Body of pancreas (tissue), 4 donors: ENCODE results near the gene SNCAIP. TPM values are rescaled to one million over a fixed set of nuclear protein-coding genes. Genes with fewer than 3 reads are reported as not detected.
"Not testable (repeated sequence)": the region's sequence is repeated elsewhere in the genome, so short reads cannot be mapped to it uniquely, and the experiment has no call there.

ENCODE experiments used
- ATAC-seq: fragments of 150-250 bp; one replicate; pipeline ENCODE4 v1.9.1; 2016
- DNase-seq, 4 donors: peaks; one replicate each; pipeline ENCODE4 v3.0.0-alpha.2; 2019
- H3K27ac ChIP-seq, 4 donors: fragments of 200-600 bp; sonication (generic); 1 replicate in 3 of 4; 2 replicates in 1 of 4; pipeline versions ENCODE4 v1.5.1 to v1.6.1; 2016 to 2019; ENCODE audit warnings: mild to moderate bottlenecking in 1 of 4, mixed read lengths in 1 of 4, moderate library complexity in 1 of 4
- H3K27me3 ChIP-seq, 2 donors: fragments of 200-600 bp; sonication (generic); one replicate each; pipeline ENCODE4 v1.6.0; 2016; ENCODE audit warnings: mild to moderate bottlenecking in 1 of 2
- H3K36me3 ChIP-seq, 2 donors: fragments of 200-600 bp; sonication (generic); replicated peaks in 1 of 2; 2 replicates each; pipeline ENCODE4 v1.5.1; 2016; ENCODE audit warnings: low read depth in 2 of 2; ENCODE audit not compliant: insufficient read depth in 1 of 2
- H3K4me1 ChIP-seq: fragments of 200-600 bp; sonication (generic); one replicate; pipeline ENCODE4 v1.6.0; 2016
- H3K4me3 ChIP-seq, 2 donors: fragments of 200-600 bp; sonication (generic); 1 replicate in 1 of 2; 2 replicates in 1 of 2; pipeline ENCODE4 v1.5.1; 2016 to 2019
- H3K9me3 ChIP-seq, 3 donors: fragments of 200-600 bp; sonication (generic); 1 replicate in 2 of 3; 2 replicates in 1 of 3; pipeline ENCODE4 v1.5.1; 2016
- POLR2A ChIP-seq, 3 donors: fragments of 450-650 bp; IDR thresholded peaks; one replicate each; pipeline ENCODE4 v1.6.1; 2016; ENCODE audit warnings: antibody characterized with exemption in 3 of 3, mild to moderate bottlenecking in 2 of 3
- WGBS, 2 donors: methylation state at CpG; one replicate each; pipeline ENCODE4 v1.1.5; 2017; 5-methylcytosine and 5-hydroxymethylcytosine counted together
- intact Hi-C: fragments of 100-400 bp; cut with DNase I; formaldehyde crosslinking; loops from one replicate; pipeline ENCODE4 v1.15.1; 2023
- total RNA-seq, 2 donors: library from RNA; depleted of rRNA; stranded (reverse); fragments of >200 nt; gene quantifications; one replicate each; pipeline ENCODE4 v1.1.0, GENCODE V29; 2016
- TF ChIP-seq, protein P1 (sequence below), 7 experiments: fragments of 450-650 bp in 4 of 7; fragments of 200-600 bp in 3 of 7; sonication (generic) in 3 of 7; IDR thresholded peaks; one replicate each; pipeline ENCODE4 v1.5.1; 2016 to 2019; ENCODE audit warnings: antibody characterized with exemption in 7 of 7

Gene SNCAIP
- total RNA-seq, 2 donors from 2014 or later: 1.3 to 2.6 TPM

DNA sequence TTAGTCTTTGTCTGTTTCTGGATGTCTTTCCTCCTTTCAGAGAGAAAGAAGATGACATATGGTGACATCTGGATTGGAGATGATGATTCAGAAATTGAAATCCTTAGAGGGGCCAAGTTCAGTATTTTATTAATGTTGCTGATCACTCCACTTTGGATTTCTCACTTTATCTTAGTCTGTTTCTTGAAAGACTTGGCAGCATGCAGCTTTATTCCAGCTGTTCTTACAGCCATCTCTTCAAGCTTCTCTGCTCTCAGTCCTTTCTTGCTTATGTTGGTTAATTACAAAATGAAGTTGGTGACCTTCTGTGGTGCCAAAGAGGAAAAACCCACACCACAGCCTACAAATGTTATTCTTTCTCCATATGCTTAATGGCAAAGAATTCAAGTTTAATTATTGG, 62.1 kb downstream of the SNCAIP start:
- Histone ChIP-seq H3K4me1 (no peaks in the 10 kb centered on the region), H3K36me3 (no peaks in the 10 kb centered on the region), H3K27me3 (no peaks in the 10 kb centered on the region), H3K9me3 (no peaks in the 10 kb centered on the region), H3K27ac (no peak overlapping the region), H3K4me3 (no peak overlapping the region)
- DNase-seq (no peak), ATAC-seq (no peak)
- TF ChIP-seq, protein P1, sequence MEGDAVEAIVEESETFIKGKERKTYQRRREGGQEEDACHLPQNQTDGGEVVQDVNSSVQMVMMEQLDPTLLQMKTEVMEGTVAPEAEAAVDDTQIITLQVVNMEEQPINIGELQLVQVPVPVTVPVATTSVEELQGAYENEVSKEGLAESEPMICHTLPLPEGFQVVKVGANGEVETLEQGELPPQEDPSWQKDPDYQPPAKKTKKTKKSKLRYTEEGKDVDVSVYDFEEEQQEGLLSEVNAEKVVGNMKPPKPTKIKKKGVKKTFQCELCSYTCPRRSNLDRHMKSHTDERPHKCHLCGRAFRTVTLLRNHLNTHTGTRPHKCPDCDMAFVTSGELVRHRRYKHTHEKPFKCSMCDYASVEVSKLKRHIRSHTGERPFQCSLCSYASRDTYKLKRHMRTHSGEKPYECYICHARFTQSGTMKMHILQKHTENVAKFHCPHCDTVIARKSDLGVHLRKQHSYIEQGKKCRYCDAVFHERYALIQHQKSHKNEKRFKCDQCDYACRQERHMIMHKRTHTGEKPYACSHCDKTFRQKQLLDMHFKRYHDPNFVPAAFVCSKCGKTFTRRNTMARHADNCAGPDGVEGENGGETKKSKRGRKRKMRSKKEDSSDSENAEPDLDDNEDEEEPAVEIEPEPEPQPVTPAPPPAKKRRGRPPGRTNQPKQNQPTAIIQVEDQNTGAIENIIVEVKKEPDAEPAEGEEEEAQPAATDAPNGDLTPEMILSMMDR (IDR thresholded peaks at IDR 0.05): no peak
- TF ChIP-seq POLR2A (IDR thresholded peaks at IDR 0.05): no peak
- intact Hi-C loops: no loop called here

DNA sequence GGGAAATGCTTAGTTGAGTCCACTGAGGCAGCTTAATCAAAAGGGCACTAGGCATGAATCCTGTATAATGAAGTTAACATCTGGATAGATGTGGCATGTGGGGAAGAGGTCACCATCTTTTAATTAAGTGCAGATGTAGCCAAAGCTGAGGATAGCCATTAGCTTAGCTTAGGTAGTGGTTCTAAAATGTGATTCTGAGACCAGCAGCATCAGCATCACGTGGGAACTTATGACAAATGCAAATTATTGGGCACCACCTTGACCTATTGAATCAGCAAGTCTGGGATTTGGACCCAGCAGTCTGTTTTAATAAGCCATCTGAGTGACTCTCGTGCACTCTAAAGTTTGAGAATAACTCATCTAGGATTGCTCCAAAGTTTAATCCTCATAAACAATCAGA, 63.8 kb downstream of the SNCAIP start:
- no peak overlapping the region for H3K4me3 ChIP-seq
- no peaks in the 10 kb centered on the region for H3K27me3 ChIP-seq
- DNase-seq (no peak), ATAC-seq (no peak)
- WGBS, 2 donors: 60 to 71% methylated on average over 2 of the region's 2 CpGs
- no peaks in the 10 kb centered on the region for H3K36me3 ChIP-seq
- H3K4me1 ChIP-seq: no peaks in the 10 kb centered on the region
- H3K27ac ChIP-seq: no peak overlapping the region
- TF ChIP-seq, protein P1 (IDR thresholded peaks at IDR 0.05): no peak
- TF ChIP-seq POLR2A (IDR thresholded peaks at IDR 0.05): no peak
- intact Hi-C loops: no loop called here
- no peaks in the 10 kb centered on the region for H3K9me3 ChIP-seq

DNA sequence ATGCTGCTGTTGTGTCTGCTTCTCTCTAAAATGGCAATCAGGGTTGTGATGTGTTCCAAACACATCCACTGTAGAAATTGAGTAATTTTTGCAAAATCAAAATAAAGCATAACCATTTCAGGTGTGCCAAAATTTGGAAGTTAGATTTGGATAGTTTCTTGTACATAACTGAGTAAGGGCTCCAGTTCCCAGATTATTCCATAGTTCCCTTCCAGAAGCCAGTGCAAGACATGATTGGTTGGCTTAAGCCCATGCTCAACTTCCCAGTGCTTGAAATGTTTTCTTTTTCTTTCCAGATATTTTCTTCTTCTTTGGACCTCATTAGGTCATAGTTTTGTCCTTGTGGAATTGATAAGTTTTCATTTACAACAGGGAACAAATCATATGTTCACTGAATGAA, 64.2 kb downstream of the SNCAIP start:
- ATAC-seq: no peak
- intact Hi-C loops: no loop called here
- Histone ChIP-seq H3K9me3 (no peaks in the 10 kb centered on the region), H3K4me3 (no peak overlapping the region), H3K4me1 (no peaks in the 10 kb centered on the region), H3K27me3 (no peaks in the 10 kb centered on the region), H3K27ac (no peak overlapping the region), H3K36me3 (no peaks in the 10 kb centered on the region)
- no peak for DNase-seq
- TF ChIP-seq, protein P1 (IDR thresholded peaks at IDR 0.05): no peak
- no peak for TF ChIP-seq POLR2A (IDR thresholded peaks at IDR 0.05)

DNA sequence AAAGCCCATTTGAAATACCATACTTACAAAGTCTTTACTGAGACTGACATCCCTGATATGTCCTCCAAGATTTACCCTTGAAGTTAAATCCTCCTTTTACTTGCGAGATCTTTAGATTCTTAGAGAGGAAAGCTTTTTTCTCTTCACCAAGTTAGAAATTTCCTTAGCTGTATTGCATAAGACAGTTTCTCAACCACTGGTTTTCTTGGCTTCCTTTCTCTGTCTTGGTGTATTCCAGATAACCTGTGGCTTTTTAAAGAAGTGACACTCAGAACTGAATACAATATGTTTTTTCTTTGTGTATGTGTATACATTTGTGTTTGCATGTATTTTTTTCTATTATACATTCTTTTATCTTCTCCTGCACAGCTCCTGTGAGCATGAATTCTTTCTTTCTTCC, 65.0 kb downstream of the SNCAIP start:
- DNase-seq: no peak
- WGBS, 2 donors: 60 to 64% methylated on average over 1 of the region's 1 CpG
- Histone ChIP-seq H3K9me3 (no peaks in the 10 kb centered on the region), H3K36me3 (no peaks in the 10 kb centered on the region), H3K4me3 (no peak overlapping the region), H3K27ac (no peak overlapping the region), H3K4me1 (no peaks in the 10 kb centered on the region), H3K27me3 (no peaks in the 10 kb centered on the region)
- intact Hi-C loops: no loop called here
- ATAC-seq: no peak
- TF ChIP-seq, protein P1 (IDR thresholded peaks at IDR 0.05): no peak
- TF ChIP-seq POLR2A (IDR thresholded peaks at IDR 0.05): no peak

DNA sequence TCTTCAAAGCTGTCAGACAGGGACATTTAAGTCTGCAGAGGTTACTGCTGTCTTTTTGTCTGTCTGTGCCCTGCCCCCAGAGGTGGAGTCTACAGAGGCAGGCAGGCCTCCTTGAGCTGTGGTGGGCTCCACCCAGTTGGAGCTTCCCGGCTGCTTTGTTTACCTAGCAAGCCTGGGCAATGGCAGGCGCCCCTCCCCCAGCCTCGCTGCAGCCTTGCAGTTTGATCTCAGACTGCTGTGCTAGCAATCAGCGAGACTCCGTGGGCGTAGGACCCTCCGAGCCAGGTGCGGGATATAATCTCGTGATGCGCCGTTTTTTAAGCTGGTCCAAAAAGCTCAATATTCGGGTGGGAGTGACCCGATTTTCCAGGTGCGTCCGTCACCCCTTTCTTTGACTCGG, 70.9 kb downstream of the SNCAIP start:
- H3K4me1 ChIP-seq, DNase-seq, ATAC-seq, H3K27ac ChIP-seq, H3K4me3 ChIP-seq, H3K9me3 ChIP-seq, intact Hi-C loops, H3K36me3 ChIP-seq, H3K27me3 ChIP-seq: not testable (repeated sequence)
- WGBS, 2 donors: 70% methylated on average over 16 of the region's 16 CpGs; no CpG with 5 or more reads in 1 of the 2 donors
